ENCODE results near the gene DNMT3A. TPM values are rescaled to one million over a fixed set of nuclear protein-coding genes. Genes with fewer than 3 reads are reported as not detected.
A peak's percentile ranks its signal among the peaks of the same experiment; 100 is the strongest.

Gene DNMT3A
- total and polyA plus RNA-seq, 2 donors (not counting 1 experiment from before 2014, with no cell fraction given) = 8.9 to 24.5 TPM

DNA sequence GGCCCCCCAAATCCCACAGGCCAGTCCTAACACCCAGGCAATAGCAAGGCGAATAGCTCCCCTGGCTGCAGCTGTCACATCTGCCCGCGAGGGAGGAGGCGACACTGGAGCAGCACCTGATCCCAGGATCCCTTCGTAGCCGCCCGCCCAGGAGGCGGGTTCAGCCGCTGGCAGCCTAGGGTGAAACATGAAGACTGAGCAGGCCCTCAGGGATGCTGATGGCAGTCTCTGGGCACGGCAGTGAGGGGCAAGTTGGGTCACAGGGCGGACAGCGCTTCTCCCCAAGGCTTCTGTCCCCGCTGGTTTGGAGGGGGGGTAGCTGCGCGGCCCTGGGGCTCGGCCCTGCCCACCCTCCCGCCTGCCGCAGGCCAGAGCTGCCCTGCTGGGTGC is 1.9 kb downstream of the DNMT3A start:
- Histone ChIP-seq H3K4me1 (ENCODE audit: control insufficient read depth in 2 of 2, insufficient read depth in 2 of 2, low read length in 2 of 2) (peaks cover 10 to 19% of the 10 kb centered on the region in 2 donors), H4K20me1 (ENCODE audit: control insufficient read depth, insufficient read depth, low read length, poor library complexity, severe bottlenecking) (peaks cover 51% of the 10 kb centered on the region), H3K27ac (ENCODE audit: low read length in 2 of 2) (no peak overlapping the region), H3K4me3 (ENCODE audit: control extremely low read depth in 1 of 5, extremely low read depth in 1 of 5, insufficient read depth in 1 of 5, low read depth in 2 of 5, low read length in 4 of 5) (no peak overlapping the region), H3K79me2 (ENCODE audit: control insufficient read depth, insufficient read depth, low read length) (peaks cover 33% of the 10 kb centered on the region), H3K27me3 (replicated peaks in 1 of 4; ENCODE audit: control extremely low read depth in 1 of 4, control insufficient read depth in 3 of 4, insufficient read depth in 4 of 4, low read length in 3 of 4) (peaks cover 0 to 4% (median 1%) of the 10 kb centered on the region in 4 experiments), H3K4me2 (replicated peaks; ENCODE audit: low read depth, low read length, poor library complexity, severe bottlenecking) (peak overlapping the region; percentile 79), H3K9me3 (ENCODE audit: control extremely low read depth in 1 of 3, control insufficient read depth in 2 of 3, insufficient read depth in 1 of 3, low read length in 2 of 3) (no peaks in the 10 kb centered on the region), H2AFZ (ENCODE audit: insufficient read depth, low read depth, low read length, poor library complexity, severe bottlenecking) (peak overlapping the region; percentile 42), H3K9ac (ENCODE audit: low read length) (no peak overlapping the region), H3K36me3 (replicated peaks in 1 of 2; ENCODE audit: control extremely low read depth in 1 of 2, control insufficient read depth in 1 of 2, extremely low read depth in 1 of 2, insufficient read depth in 2 of 2, low read length in 1 of 2) (peaks cover 0 to 2% of the 10 kb centered on the region in 2 experiments)
- DNase-seq (peak; percentile 35), ATAC-seq (ENCODE audit: low read depth) (no peak)
- TF ChIP-seq EZH2 (IDR thresholded peaks at IDR 0.05; ENCODE audit: borderline replicate concordance, insufficient read depth, low read depth, low read length, poor library complexity, severe bottlenecking) = no peak
- TF ChIP-seq, protein P1, sequence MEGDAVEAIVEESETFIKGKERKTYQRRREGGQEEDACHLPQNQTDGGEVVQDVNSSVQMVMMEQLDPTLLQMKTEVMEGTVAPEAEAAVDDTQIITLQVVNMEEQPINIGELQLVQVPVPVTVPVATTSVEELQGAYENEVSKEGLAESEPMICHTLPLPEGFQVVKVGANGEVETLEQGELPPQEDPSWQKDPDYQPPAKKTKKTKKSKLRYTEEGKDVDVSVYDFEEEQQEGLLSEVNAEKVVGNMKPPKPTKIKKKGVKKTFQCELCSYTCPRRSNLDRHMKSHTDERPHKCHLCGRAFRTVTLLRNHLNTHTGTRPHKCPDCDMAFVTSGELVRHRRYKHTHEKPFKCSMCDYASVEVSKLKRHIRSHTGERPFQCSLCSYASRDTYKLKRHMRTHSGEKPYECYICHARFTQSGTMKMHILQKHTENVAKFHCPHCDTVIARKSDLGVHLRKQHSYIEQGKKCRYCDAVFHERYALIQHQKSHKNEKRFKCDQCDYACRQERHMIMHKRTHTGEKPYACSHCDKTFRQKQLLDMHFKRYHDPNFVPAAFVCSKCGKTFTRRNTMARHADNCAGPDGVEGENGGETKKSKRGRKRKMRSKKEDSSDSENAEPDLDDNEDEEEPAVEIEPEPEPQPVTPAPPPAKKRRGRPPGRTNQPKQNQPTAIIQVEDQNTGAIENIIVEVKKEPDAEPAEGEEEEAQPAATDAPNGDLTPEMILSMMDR (IDR thresholded peaks at IDR 0.05) = no peak
- peaks cover 37% of the 10 kb centered on the region for H3K4me1 Mint-ChIP-seq
- WGBS (ENCODE audit: insufficient coverage) = 95% methylated on average over 16 of the region's 18 CpGs
- ChIA-PET CTCF (interaction anchor here (1.3 to 1.8 kb wide), 2 partner anchors 22 to 176 kb away, joined by 3 to 7 read pairs; no protein-coding TSS in a partner anchor), POLR2A (no interaction called here)
- peak overlapping the region; percentile 46 for H3K27ac Mint-ChIP-seq
- H3K27me3 Mint-ChIP-seq = no peaks in the 10 kb centered on the region
- no peaks in the 10 kb centered on the region for H3K9me3 Mint-ChIP-seq (ENCODE audit: insufficient read depth)
- peak overlapping the region; percentile 78 for H3K4me3 Mint-ChIP-seq
- intact Hi-C loops (cut with micrococcal nuclease) = loop anchor here (5.0 kb wide), 1 partner anchor 37 kb away; no protein-coding TSS in a partner anchor

DNA sequence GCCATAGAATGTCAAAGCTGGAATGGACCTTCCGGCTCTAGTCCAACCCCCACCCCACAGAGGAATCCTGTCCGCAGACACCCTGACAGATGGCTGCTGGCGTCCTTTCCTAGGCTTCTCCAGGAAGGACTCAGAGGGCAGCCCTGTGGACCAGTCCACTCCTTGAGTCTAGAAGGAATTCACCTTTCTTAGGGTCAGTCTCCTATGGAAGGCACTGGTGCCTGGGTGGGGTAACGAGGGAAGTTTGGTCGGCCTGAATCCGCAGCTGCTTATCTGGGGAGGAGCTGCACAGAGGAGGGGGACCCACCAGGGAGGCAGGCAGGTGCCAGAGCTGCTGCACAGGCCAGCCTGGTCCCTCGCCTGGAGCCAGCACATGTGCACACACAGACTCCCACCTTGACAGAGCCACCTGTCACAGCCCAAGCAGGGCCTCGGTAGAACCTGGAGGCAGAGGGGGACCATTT is 2.5 kb downstream of the DNMT3A start:
- Histone ChIP-seq H3K9ac (ENCODE audit: low read length) (no peak overlapping the region), H3K27ac (ENCODE audit: low read length in 2 of 2) (no peak overlapping the region), H3K4me3 (ENCODE audit: control extremely low read depth in 1 of 5, extremely low read depth in 1 of 5, insufficient read depth in 1 of 5, low read depth in 2 of 5, low read length in 4 of 5) (no peak overlapping the region), H3K79me2 (ENCODE audit: control insufficient read depth, insufficient read depth, low read length) (peaks cover 37% of the 10 kb centered on the region), H3K9me3 (ENCODE audit: control extremely low read depth in 1 of 3, control insufficient read depth in 2 of 3, insufficient read depth in 1 of 3, low read length in 2 of 3) (no peaks in the 10 kb centered on the region), H3K36me3 (replicated peaks in 1 of 2; ENCODE audit: control extremely low read depth in 1 of 2, control insufficient read depth in 1 of 2, extremely low read depth in 1 of 2, insufficient read depth in 2 of 2, low read length in 1 of 2) (peaks cover 0 to 2% of the 10 kb centered on the region in 2 experiments), H3K4me2 (replicated peaks; ENCODE audit: low read depth, low read length, poor library complexity, severe bottlenecking) (no peak overlapping the region), H4K20me1 (ENCODE audit: control insufficient read depth, insufficient read depth, low read length, poor library complexity, severe bottlenecking) (peaks cover 53% of the 10 kb centered on the region), H3K27me3 (replicated peaks in 1 of 4; ENCODE audit: control extremely low read depth in 1 of 4, control insufficient read depth in 3 of 4, insufficient read depth in 4 of 4, low read length in 3 of 4) (peaks cover 0 to 4% (median 1%) of the 10 kb centered on the region in 4 experiments), H2AFZ (ENCODE audit: insufficient read depth, low read depth, low read length, poor library complexity, severe bottlenecking) (no peak overlapping the region), H3K4me1 (ENCODE audit: control insufficient read depth in 2 of 2, insufficient read depth in 2 of 2, low read length in 2 of 2) (peaks cover 16 to 23% of the 10 kb centered on the region in 2 donors)
- CTCF ChIA-PET = interaction anchor here (1.0 to 1.8 kb wide), 3 partner anchors 23 to 175 kb away, joined by 3 to 7 read pairs (median 3); no protein-coding TSS in a partner anchor
- TF ChIP-seq EZH2 (IDR thresholded peaks at IDR 0.05; ENCODE audit: borderline replicate concordance, insufficient read depth, low read depth, low read length, poor library complexity, severe bottlenecking) = no peak
- TF ChIP-seq, protein P1 (IDR thresholded peaks at IDR 0.05) = no peak
- Mint-ChIP-seq H3K9me3 (ENCODE audit: insufficient read depth) (no peaks in the 10 kb centered on the region), H3K4me1 (peaks cover 42% of the 10 kb centered on the region), H3K27ac (peak overlapping the region; percentile 64), H3K4me3 (peak overlapping the region; percentile 78), H3K27me3 (no peaks in the 10 kb centered on the region)
- WGBS (ENCODE audit: insufficient coverage) = 92% methylated on average over 5 of the region's 8 CpGs
- intact Hi-C loops (cut with micrococcal nuclease) = no loop called here
- POLR2A ChIA-PET = no interaction called here
- ATAC-seq (ENCODE audit: low read depth) (no peak), DNase-seq (no peak)

All from B cell (primary cell).